GOT3 (cell line): Measurements from ENCODE around the gene LMF1.

ENCODE experiments used
- DNase-seq: peaks from one replicate; lab custom pipeline; 2025; ENCODE audit warnings: mixed read lengths; lab: John Stamatoyannopoulos, UW

The LMF1 gene

GRCh38 chr16:929227-930073, 41.3 kb downstream of the LMF1 start:
- DNase-seq: no peak

- no peak for DNase-seq
Observed at GRCh38 chr16:928526-928925, 42.3 kb downstream of the LMF1 start.

DNA sequence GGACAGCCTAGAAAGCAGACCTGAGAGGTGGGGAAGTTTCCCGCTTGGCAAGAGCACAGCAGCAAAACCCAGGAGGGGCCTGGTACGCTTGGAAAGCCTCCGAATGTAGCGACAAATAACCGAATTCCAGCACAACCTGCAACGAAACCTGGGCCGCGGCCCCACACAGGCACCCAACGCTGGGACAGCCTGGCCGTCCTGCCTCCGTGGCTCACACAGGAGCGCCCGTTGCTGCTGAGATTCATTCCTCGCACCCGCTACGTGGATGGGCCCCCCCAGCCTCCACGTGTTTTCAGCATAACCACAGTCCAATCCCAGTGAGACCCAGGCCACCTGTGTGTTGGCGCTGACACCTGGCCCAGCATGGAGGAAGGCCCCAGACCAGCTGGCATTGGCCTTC, 42.9 kb downstream of the LMF1 start:
- DNase-seq: no peak

DNA sequence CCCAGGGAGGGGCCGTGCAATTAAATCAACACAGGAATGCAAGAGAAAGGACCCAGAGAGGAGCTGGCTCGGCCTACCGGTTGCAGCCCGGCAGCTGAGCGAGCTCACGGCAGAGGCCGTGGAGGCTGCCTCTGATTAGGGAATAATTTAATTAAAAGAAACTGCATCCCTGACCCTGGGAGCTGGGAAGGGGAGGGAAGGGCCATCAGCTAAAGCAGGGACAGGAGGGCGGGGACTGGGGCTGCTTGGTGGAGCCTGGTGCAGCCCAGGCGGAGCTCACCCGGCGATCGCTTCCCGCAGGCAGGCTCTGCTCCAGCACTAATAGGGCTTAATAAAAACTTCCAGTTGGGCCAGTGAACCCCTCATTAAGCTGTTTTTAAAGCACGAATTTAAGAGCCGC, 43.4 kb downstream of the LMF1 start:
- DNase-seq: no peak

DNA sequence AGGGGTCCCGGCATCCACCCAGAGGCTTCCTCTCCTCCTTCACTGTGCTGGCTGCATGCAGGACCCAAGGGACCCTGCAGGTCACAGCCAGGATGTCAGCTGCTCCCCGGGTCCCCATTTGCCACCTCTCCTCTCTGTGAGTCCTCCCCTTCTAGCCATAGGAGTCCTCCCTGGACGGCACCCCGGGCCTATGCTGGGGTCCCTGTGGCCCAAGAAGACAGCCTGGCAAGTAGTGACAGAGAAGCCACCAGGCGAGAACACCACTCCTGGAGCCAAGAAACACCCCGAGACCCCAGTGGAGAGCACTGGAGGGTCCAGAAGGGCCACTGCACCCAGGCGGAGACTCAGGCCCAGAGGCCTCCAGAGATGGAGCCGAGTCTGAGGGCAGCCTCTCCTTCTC, 44.1 kb downstream of the LMF1 start:
- no peak for DNase-seq

- no peak for DNase-seq
Observed at GRCh38 chr16:924806-925205, 46.0 kb downstream of the LMF1 start.

- DNase-seq: no peak
Observed at GRCh38 chr16:924063-924462, 46.7 kb downstream of the LMF1 start.

DNA sequence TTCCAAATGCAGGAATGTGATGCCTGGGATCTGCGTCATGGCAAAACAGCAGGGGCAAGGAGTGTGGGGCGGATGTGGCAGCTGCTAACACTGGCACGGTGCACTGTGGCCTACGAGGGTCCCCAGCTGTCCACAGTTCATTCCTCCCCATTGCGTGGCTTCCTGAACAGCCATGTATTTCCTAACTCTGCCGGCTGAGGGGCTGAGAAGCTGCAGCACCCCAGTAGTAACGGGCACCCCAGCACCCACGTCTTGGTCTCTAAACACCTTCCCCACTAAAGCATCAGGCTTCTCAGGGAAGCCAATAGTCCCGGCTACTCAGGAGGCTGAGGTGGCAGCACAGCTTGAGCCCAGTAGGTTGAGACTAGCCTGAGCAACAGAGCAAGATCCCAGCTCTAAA, 47.6 kb downstream of the LMF1 start:
- DNase-seq: no peak

DNA sequence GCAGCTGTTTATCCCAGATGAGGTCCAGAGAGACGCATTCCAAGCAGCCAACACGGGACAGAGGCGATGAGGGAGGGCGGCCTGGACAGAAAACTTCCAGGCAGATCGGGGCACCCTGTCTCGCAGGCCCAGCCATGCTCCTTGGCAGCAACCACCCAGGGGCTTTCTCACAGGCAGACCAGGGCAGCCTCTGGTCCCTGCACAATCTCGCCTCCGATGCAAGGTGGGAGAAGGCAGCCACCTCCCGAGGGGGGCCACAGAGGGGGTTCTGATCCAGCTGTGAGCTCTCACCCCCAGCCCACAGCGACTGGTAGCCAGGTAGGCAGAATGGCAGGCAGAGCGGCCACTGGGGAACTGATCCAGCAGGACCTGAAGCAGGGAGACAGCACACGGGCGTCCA, 48.7 kb downstream of the LMF1 start:
- DNase-seq: no peak

DNA sequence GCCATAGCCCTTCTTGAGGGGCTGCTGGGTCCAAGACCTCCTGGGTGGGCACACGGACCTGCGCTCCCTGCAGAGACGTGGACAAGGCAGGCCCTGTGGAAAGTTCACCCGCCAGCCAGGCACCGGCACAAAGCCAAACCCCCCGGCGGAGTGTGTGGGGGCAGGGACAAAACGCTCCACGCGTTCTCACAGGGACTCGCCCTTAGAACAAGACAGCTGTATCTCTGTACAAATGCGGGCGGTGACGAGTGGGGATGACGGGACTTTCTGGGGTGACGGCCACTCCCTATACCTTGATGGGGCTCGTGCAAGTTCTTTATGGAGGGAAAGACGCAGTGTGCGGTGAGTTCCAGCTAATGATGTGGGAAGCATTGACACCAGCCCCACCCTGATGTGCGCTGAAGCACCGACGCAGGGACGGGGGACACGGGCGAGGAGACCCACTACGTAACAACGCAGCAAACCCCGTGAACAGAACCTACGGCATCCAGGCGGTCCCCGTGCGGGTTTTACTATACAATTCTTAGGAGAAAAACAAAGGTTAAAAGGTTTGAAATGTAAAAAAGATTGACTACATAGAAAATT, 49.4 kb downstream of the LMF1 start:
- no peak for DNase-seq

DNA sequence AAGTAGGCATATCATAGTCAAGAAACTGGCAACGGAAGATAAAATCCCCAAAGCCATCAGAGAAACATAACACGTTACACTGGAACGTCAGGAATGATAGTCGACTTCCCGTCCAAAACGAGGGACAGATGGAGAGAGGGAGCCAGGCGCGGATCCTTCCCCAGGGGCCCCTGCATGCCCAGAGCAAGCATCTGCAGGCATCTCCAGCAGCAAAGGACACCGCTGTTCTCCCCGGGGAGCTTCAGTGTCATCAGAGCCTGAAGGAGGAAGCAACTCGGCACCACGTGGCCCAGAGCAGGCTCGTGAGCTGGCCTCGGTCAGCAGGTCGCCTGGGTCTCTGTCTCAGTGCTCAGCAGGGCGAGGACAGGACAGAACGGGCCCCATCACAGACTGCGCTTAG, 50.1 kb downstream of the LMF1 start:
- no peak for DNase-seq

GRCh38 chr16:920051-920681, 50.6 kb downstream of the LMF1 start:
- no peak for DNase-seq

DNA sequence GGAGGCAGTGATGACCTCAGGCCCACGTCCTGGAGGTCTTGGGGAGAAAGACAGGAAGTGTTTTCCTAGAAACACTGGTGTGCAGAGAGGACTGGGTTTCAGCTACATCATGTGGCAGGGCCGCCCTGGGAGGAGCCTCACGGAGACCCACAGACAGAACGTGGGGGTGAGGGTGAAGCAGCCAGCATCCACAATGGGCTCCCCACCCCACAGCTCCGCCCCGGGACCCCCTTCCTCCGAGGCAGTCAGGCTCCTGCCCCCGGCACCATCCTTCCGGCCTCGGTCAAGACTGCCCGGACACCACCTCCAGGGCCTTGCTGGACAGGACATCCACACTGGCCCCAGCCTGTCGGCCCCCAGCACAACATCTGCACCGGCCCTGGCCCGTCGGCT, 51.1 kb downstream of the LMF1 start:
- DNase-seq: no peak

DNA sequence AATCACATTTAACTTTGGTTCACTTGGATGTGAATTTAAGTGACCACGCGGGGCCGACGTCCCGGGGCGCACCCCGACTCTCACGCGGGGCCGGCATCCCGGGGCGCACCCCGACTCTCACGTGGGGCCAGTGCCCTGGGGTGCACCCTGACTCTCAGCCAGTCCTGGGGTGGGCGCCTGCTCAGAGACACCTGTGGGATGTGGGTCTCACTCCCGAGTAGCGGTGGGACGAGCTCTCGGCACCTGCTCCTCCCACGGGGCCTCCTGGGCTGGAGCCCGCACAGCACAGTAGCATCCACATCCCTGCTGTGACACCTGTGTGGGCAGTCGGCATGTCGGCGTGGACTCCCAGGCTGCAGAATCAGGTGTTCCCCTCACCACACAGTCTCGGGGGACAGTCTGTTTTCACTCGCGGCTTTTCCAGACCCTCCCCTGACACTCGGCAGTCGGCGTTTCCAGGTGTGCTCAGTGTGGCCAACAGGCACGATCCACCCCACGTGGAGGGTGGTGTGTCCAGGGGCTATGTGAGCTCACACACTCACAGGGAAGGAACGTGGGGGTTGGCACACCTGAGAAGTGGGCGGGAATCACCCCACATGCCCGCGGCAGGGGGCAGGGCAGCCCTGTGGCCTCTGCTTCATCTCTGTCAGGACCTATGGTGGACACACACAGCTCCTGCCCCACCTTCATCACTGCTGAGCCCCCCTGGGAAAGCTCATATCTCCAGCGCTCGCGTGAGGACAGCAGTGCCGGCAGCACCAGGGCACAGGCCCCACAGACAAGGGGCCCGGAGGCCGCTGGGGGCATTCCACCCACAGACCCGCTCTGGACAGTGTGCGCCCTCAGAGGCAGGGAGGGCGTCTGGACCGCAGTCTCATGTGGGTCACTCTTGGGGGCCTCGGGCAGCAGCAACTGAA, 51.8 kb downstream of the LMF1 start:
- DNase-seq: no peak

- no peak for DNase-seq
Observed at GRCh38 chr16:918068-918467, 52.7 kb downstream of the LMF1 start.

- no peak for DNase-seq
Observed at GRCh38 chr16:917591-918061, 53.2 kb downstream of the LMF1 start.

DNA sequence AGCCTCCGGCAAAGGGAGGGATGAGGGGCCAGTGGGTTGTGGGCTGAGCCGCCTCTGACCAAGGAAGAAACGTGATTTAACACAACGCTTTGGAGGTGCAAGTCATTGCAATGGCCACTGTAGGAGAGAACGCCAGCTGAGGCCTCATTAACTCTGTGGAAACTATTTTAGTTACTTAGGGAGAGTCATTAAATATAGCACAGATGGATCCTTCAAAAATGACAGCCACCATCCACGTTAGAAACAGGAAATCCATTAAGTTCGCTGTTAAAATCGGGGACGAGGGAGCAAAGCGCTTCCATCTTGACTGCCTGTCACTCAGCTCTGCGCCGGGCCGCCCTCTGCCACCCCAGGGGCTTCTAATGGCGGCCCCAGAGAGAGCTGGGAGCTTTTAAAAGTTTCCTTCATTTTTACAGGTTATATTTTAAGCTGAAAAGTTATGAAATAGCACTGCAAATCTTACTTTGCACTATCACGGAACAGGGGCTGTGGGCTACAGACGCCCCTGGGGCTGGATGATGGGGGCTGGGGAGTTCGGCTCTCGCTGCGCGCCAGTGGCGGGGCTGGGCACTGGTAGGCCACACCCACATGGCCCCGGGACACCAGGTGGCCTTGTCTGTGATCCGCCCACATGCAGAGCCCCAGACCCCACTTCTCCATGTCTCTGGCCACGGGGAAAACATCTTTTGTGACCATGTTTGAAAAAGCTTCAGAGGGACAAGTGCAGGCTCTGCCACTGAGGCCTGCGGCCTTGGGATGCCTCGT, 54.6 kb downstream of the LMF1 start:
- no peak for DNase-seq

DNA sequence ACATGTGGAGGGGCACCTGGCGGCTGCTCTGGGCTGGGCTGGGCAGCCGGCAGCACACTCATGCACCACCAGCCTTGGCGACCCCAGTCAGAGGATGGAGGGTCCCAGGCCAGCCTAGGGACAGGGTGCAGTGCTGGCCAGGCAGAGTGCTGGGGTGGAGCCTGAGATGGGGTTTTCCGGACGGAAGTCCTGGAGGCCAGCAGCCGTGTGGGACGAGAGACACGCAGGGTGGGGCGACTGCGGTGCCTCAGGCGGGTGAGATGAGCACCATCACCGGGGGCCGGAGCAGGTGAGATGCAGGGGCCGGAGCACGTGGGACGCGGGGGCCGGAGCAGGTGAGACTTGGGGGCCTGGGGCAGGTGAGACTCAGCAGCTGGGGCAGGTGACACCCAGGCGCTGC, 55.2 kb downstream of the LMF1 start:
- no peak for DNase-seq

DNA sequence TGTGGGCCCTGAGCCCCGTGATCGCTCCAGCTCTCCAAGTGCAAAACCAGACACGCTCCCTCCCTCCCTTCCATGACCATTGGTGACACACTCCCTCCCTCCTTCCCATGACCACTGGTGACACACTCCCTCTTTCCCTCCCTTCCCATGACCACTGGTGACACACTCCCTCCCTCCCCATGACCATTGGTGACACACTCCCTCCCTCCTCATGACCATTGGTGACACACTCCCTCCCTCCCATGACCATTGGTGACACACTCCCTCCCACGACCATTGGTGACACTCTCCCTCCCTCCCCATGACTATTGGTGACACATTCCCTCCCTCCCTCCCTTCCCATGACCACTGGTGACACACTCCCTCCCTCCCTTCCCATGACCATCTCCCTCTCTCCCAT, 56.3 kb downstream of the LMF1 start:
- no peak for DNase-seq

DNA sequence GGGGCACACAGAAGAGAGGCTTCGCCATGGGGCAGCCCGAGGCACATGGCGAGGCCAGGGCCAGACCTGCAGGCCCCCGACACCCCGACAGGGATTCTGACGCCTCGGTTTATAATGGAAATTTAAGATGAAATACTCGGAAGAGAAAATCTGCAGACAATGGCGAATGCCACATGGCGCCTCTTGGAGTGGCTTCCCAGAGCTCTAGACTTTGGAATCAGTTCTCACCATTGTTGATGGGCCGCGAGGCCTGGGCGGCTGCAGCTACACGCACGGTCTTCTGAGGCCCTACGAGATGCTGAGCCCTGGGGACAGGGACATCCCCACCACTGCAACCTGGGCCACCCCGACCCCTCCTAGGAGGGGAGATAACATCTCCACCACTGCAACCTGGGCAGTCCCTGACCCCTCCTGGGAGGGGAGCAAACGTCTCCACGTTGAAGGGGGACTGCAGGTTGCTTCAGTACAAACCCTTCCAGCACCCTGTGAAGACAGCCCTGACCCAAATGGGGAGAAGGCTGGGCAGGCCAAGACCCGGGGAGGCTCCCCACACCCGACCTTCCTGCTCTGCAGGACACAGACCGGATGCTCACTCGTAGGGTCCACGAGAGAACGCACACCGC, 56.9 kb downstream of the LMF1 start:
- DNase-seq: no peak
